ENCODE measurements around the gene AGA. TPM values are rescaled to one million over a fixed set of nuclear protein-coding genes. Genes with fewer than 3 reads are reported as not detected.

AGA gene
- polyA plus RNA-seq, 2 donors, result 11.7 to 25.5 TPM

- no peaks in the 10 kb centered on the region for H3K4me1 ChIP-seq (ENCODE audit: control insufficient read depth in 2 of 2, insufficient read depth in 2 of 2, low read length in 1 of 2)
- H3K27me3 ChIP-seq (ENCODE audit: control insufficient read depth in 1 of 2, insufficient read depth in 2 of 2, low read length in 2 of 2), result no peaks in the 10 kb centered on the region
- WGBS, 2 donors, result 69 to 78% methylated on average over 4 of the region's 4 CpGs
- H3K9me3 ChIP-seq (ENCODE audit: control insufficient read depth in 2 of 2, insufficient read depth in 1 of 2, low read depth in 1 of 2, low read length in 1 of 2), result no peaks in the 10 kb centered on the region
- H3K36me3 ChIP-seq (ENCODE audit: control insufficient read depth in 2 of 2, insufficient read depth in 2 of 2, low read length in 1 of 2), result no peaks in the 10 kb centered on the region
- H3K4me3 ChIP-seq (ENCODE audit: low read depth in 1 of 2, low read length in 2 of 2), result no peak overlapping the region
- H3K27ac ChIP-seq (ENCODE audit: low read depth in 2 of 2, low read length in 1 of 2), result no peak overlapping the region
Observed at GRCh38 chr4:177384856-177385397, 57.3 kb downstream of the AGA start.

DNA sequence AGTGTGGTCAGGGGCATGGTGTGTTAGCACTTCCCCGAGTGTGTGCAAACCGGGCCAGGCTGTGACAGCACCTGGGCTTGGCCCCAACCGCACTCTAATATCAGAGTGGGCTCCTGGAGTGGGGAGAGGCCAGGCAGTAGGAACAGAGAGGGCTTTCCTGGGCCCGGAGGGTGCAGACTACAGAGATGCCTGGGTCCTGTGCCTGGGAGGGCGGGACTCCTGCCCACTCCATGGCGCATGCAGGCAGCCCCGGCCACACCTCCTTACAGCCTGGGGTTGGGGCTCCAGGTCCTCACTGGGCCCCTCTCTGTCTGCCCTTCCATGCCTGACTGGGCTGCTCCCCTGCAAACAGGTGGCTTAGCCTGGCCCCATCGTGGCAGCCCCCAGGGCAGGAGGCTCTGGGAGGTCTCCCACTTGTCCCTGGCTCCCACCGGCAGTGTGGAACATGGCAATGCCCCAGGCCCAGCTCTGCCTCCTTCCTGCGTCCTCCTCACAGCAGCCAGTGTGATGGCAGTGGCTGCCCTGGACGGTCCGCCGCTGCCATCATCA is 60.4 kb downstream of the AGA start:
- Histone ChIP-seq H3K27ac (ENCODE audit: low read depth in 2 of 2, low read length in 1 of 2) (no peak overlapping the region), H3K9me3 (ENCODE audit: control insufficient read depth in 2 of 2, insufficient read depth in 1 of 2, low read depth in 1 of 2, low read length in 1 of 2) (no peaks in the 10 kb centered on the region), H3K4me1 (ENCODE audit: control insufficient read depth in 2 of 2, insufficient read depth in 2 of 2, low read length in 1 of 2) (no peaks in the 10 kb centered on the region), H3K27me3 (ENCODE audit: control insufficient read depth in 1 of 2, insufficient read depth in 2 of 2, low read length in 2 of 2) (no peaks in the 10 kb centered on the region), H3K36me3 (ENCODE audit: control insufficient read depth in 2 of 2, insufficient read depth in 2 of 2, low read length in 1 of 2) (no peaks in the 10 kb centered on the region), H3K4me3 (ENCODE audit: low read depth in 1 of 2, low read length in 2 of 2) (no peak overlapping the region)
- 91 to 92% methylated on average over 13 of the region's 13 CpGs for WGBS, 2 donors

Other genes with a start within 250 kb of the AGA start
- 1 to 10 TPM; 1.0 to 1.9 TPM for gene NEIL3, start 132.6 kb downstream of the AGA start, polyA plus RNA-seq

Data from esophagus (tissue), 2 donors.